ENCODE data around the gene FBXW11. TPM values are rescaled to one million over a fixed set of nuclear protein-coding genes. Genes with fewer than 3 reads are reported as not detected.

FBXW11 gene
- total RNA-seq, 1 experiment from 2014 or later, result 85.3 TPM

- Histone ChIP-seq H4K91ac (ENCODE audit: insufficient read length, low read depth, low read length) (no peak overlapping the region), H4K20me1 (ENCODE audit: control insufficient read depth, insufficient read depth, insufficient read length) (no peaks in the 10 kb centered on the region), H2BK120ac (ENCODE audit: low read depth, low read length, poor library complexity, severe bottlenecking) (no peak overlapping the region), H3K9ac (ENCODE audit: extremely low read depth, insufficient read length, low read length) (no peak overlapping the region), H2BK12ac (ENCODE audit: insufficient read length, low read depth, low read length) (no peak overlapping the region), H4K8ac (replicated peaks; ENCODE audit: insufficient read length, low read depth, low read length) (no peak overlapping the region), H3K79me1 (ENCODE audit: insufficient read depth, low read depth, low read length, poor library complexity, severe bottlenecking) (no peaks in the 10 kb centered on the region), H3K56ac (ENCODE audit: insufficient read length, low read depth, low read length) (no peak overlapping the region), H3T11ph (ENCODE audit: low read length) (no peak overlapping the region), H3K23me2 (ENCODE audit: insufficient read length, low read depth, low read length, poor library complexity, severe bottlenecking) (no peaks in the 10 kb centered on the region), H3K9me3 (ENCODE audit: control insufficient read depth, low read depth, low read length) (no peaks in the 10 kb centered on the region), H2BK15ac (ENCODE audit: low read depth, low read length) (no peak overlapping the region), H3K27ac (ENCODE audit: insufficient read length, low read depth, low read length) (no peak overlapping the region), H2BK5ac (ENCODE audit: insufficient read length, low read length) (no peak overlapping the region), H2BK20ac (ENCODE audit: low read depth, low read length, poor library complexity, severe bottlenecking) (no peak overlapping the region), H3K18ac (ENCODE audit: insufficient read length, low read depth, low read length) (no peak overlapping the region), H3K23ac (ENCODE audit: insufficient read length, low read depth, low read length) (no peak overlapping the region), H3K27me3 (ENCODE audit: insufficient read depth, low read length) (no peaks in the 10 kb centered on the region), H3K4ac (ENCODE audit: low read depth, low read length) (no peak overlapping the region), H3K14ac (ENCODE audit: insufficient read depth, low read length) (no peak overlapping the region), H3K4me2 (ENCODE audit: insufficient read depth, insufficient read length, low read length) (no peak overlapping the region), H3K4me1 (ENCODE audit: insufficient read depth, low read length) (no peaks in the 10 kb centered on the region), H2AK5ac (ENCODE audit: insufficient read length, low read length) (no peak overlapping the region), H4K5ac (ENCODE audit: insufficient read length, low read depth, low read length) (no peak overlapping the region), H2AFZ (ENCODE audit: low read length) (no peak overlapping the region), H3K79me2 (ENCODE audit: insufficient read depth, low read length) (no peaks in the 10 kb centered on the region)
- no CpG with 5 or more reads among the region's 1 CpG for WGBS (ENCODE audit: extremely low coverage, insufficient read length, low lambda C conversion rate)
- TF ChIP-seq CTCF (conservative IDR thresholded peaks at IDR 0.05), result no peak
- H3K4me1 Mint-ChIP-seq, result peaks cover 0 to 4% of the 10 kb centered on the region in 2 experiments; a peak in 1 of 4 replicates
- H3K27me3 Mint-ChIP-seq (ENCODE audit: low read depth), result peaks cover 13% of the 10 kb centered on the region
- H3K4me3 Mint-ChIP-seq, result no peak overlapping the region
- H3K36me3 Mint-ChIP-seq (ENCODE audit: insufficient read depth in 1 of 3, low read depth in 3 of 3), result no peaks in the 10 kb centered on the region
- DNase-seq, result no peak
- H3K27ac Mint-ChIP-seq, result no peak overlapping the region
- H3K9me3 Mint-ChIP-seq, result no peaks in the 10 kb centered on the region; a peak in 1 of 5 replicates
Measured at GRCh38 chr5:171816666-171817065, 189.8 kb downstream of the FBXW11 start.
